Fibroblast of lung (primary cell): ENCODE results near the gene GDPD4. TPM values are rescaled to one million over a fixed set of nuclear protein-coding genes. Genes with fewer than 3 reads are reported as not detected.

Experiments used
- DNase-seq, 2 donors: peaks; one replicate each; pipeline versions ENCODE4 v3.0.0 to v3.0.0-alpha.2; 2010; ENCODE audit warnings: low read depth in 2 of 2
- H2AFZ ChIP-seq: 2 replicates; pipeline ENCODE4 v1.5.1; 2012; ENCODE audit warnings: low read length, control low read depth, inconsistent platforms
- H3K27ac ChIP-seq: 2 replicates; pipeline ENCODE4 v1.5.1; 2011; ENCODE audit warnings: low read length, control low read depth; ENCODE audit not compliant: insufficient read depth
- H3K27me3 ChIP-seq: 2 replicates; pipeline ENCODE4 v1.5.1; 2011; ENCODE audit warnings: mild to moderate bottlenecking, low read length; ENCODE audit not compliant: control insufficient read depth, insufficient read depth
- H3K36me3 ChIP-seq: 2 replicates; pipeline ENCODE4 v1.5.1; 2011; ENCODE audit warnings: low read length; ENCODE audit not compliant: control insufficient read depth, insufficient read depth
- H3K4me1 ChIP-seq: 2 replicates; pipeline ENCODE4 v1.5.1; 2011; ENCODE audit warnings: low read length; ENCODE audit not compliant: control insufficient read depth, insufficient read depth; ENCODE audit errors: extremely low read depth
- H3K4me2 ChIP-seq: 2 replicates; pipeline ENCODE4 v1.5.1; 2011; ENCODE audit warnings: low read length, control low read depth; ENCODE audit not compliant: insufficient read depth; ENCODE audit errors: extremely low read depth
- H3K4me3 ChIP-seq, 4 experiments: fragments of 200-600 bp in 1 of 4; sonication (generic) in 1 of 4; replicated peaks in 1 of 4; 2 replicates each; pipeline ENCODE4 v1.5.1; 2011 to 2016; ENCODE audit warnings: low read length in 4 of 4, low read depth in 3 of 4, mild to moderate bottlenecking in 3 of 4, control low read depth in 2 of 4, inconsistent platforms in 1 of 4, mixed read lengths in 1 of 4; ENCODE audit not compliant: insufficient read depth in 1 of 4; ENCODE audit errors: control extremely low read depth in 1 of 4
- H3K79me2 ChIP-seq: 2 replicates; pipeline ENCODE4 v1.5.1; 2012; ENCODE audit warnings: mild to moderate bottlenecking, low read length, inconsistent platforms; ENCODE audit not compliant: control insufficient read depth, insufficient read depth
- H3K9ac ChIP-seq: 2 replicates; pipeline ENCODE4 v1.5.1; 2011; ENCODE audit warnings: mild to moderate bottlenecking, low read length, control low read depth; ENCODE audit not compliant: insufficient read depth
- H3K9me3 ChIP-seq: 2 replicates; pipeline ENCODE4 v1.5.1; 2012; ENCODE audit warnings: low read depth, low read length; ENCODE audit not compliant: control insufficient read depth, insufficient read depth
- H4K20me1 ChIP-seq: 2 replicates; pipeline ENCODE4 v1.5.1; 2011; ENCODE audit warnings: low read length; ENCODE audit not compliant: control insufficient read depth, insufficient read depth; ENCODE audit errors: extremely low read depth
- EZH2 ChIP-seq: IDR thresholded peaks from 2 replicates; pipeline ENCODE4 v1.5.1; 2012; ENCODE audit warnings: low read length, control low read depth, mild to moderate bottlenecking; ENCODE audit errors: missing control alignments
- polyA plus RNA-seq, 2 donors: library from polyadenylated mRNA; depleted of rRNA in 1 of 2; stranded (reverse) in 1 of 2; unstranded in 1 of 2; fragments of >200 nt; gene quantifications; 2 replicates each; pipeline ENCODE4 v1.2.1, GENCODE V29; 2011 to 2012; ENCODE audit warnings: missing spikeins in 1 of 2
- total RNA-seq: library from RNA; depleted of rRNA; stranded (reverse); fragments of >200 nt; gene quantifications from 2 replicates; pipeline ENCODE4 v1.2.1, GENCODE V29; 2014
- TF ChIP-seq, protein P1 (sequence below), 2 donors: IDR thresholded peaks in 1 of 2; conservative IDR thresholded peaks in 1 of 2; 1 replicate in 1 of 2; 2 replicates in 1 of 2; pipeline ENCODE4 v1.5.1; 2011 to 2012; ENCODE audit warnings: low read length in 2 of 2, control low read depth in 1 of 2, inconsistent platforms in 1 of 2, low read depth in 1 of 2, mild to moderate bottlenecking in 1 of 2

Gene GDPD4
- total and polyA plus RNA-seq, 2 donors (not counting 1 experiment from before 2014, with no cell fraction given) = not detected

DNA sequence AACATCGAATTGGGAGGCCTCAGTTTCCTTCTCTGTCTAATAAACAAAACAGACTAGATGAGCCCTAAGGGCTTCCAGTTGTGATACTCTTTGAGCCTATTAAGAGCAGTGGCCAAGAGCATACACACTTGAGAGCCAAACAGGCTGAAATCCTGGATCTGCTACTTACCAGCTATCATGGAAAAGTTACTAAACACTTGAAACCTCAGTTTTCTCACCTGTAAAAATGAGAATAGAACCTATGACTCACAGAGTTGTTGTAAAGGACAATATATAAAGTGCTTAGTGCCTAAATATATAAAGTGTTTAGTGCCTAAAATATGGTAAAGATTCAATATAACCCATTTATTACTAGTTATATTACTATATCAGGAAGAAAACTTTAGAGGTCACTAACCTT is 23.7 kb upstream of the GDPD4 start:
- no peak for DNase-seq
- Histone ChIP-seq H3K4me1 (peaks cover 2% of the 10 kb centered on the region), H3K27ac (no peak overlapping the region), H3K9me3 (no peaks in the 10 kb centered on the region), H3K4me3 (no peak overlapping the region), H3K27me3 (no peaks in the 10 kb centered on the region), H3K79me2 (no peaks in the 10 kb centered on the region), H4K20me1 (no peaks in the 10 kb centered on the region), H3K36me3 (no peaks in the 10 kb centered on the region), H2AFZ (no peak overlapping the region), H3K9ac (no peak overlapping the region), H3K4me2 (no peak overlapping the region)
- TF ChIP-seq, protein P1, sequence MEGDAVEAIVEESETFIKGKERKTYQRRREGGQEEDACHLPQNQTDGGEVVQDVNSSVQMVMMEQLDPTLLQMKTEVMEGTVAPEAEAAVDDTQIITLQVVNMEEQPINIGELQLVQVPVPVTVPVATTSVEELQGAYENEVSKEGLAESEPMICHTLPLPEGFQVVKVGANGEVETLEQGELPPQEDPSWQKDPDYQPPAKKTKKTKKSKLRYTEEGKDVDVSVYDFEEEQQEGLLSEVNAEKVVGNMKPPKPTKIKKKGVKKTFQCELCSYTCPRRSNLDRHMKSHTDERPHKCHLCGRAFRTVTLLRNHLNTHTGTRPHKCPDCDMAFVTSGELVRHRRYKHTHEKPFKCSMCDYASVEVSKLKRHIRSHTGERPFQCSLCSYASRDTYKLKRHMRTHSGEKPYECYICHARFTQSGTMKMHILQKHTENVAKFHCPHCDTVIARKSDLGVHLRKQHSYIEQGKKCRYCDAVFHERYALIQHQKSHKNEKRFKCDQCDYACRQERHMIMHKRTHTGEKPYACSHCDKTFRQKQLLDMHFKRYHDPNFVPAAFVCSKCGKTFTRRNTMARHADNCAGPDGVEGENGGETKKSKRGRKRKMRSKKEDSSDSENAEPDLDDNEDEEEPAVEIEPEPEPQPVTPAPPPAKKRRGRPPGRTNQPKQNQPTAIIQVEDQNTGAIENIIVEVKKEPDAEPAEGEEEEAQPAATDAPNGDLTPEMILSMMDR (conservative IDR thresholded peaks at IDR 0.05 in 1 of 2, IDR thresholded peaks at IDR 0.05 in 1 of 2; ENCODE audit: low read depth in 1 of 2, low read length in 2 of 2) = no peak
- TF ChIP-seq EZH2 = no peak

DNA sequence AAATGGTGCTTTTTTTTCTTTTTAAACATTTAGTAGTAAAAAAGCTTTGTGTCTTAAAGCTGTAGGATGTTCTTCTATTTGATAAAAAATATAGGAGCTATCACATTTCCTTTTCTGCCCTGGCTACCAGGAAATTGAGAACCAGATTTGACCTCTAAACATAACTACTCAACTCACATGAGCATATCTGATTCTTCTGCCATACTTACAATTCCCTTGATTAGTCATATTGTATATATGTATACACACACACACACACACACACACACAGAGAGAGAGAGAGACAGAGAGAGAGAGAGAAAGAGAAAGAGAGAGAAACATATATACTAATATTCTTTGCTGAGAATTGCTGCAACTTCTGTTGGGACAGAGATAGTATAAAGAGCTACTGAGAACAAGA is 23.0 kb upstream of the GDPD4 start:
- no peaks in the 10 kb centered on the region for H4K20me1 ChIP-seq
- H3K36me3 ChIP-seq = no peaks in the 10 kb centered on the region
- H3K9ac ChIP-seq = no peak overlapping the region
- H3K27me3 ChIP-seq = no peaks in the 10 kb centered on the region
- peaks cover 2% of the 10 kb centered on the region for H3K4me1 ChIP-seq
- no peak overlapping the region for H3K4me3 ChIP-seq
- H2AFZ ChIP-seq = no peak overlapping the region
- peak in 1 of 2 donors; percentile 48 for DNase-seq
- no peak for TF ChIP-seq EZH2
- TF ChIP-seq, protein P1 (conservative IDR thresholded peaks at IDR 0.05 in 1 of 2, IDR thresholded peaks at IDR 0.05 in 1 of 2; ENCODE audit: low read depth in 1 of 2, low read length in 2 of 2) = no peak
- no peak overlapping the region for H3K27ac ChIP-seq
- no peaks in the 10 kb centered on the region for H3K79me2 ChIP-seq
- H3K9me3 ChIP-seq = no peaks in the 10 kb centered on the region
- no peak overlapping the region for H3K4me2 ChIP-seq

DNA sequence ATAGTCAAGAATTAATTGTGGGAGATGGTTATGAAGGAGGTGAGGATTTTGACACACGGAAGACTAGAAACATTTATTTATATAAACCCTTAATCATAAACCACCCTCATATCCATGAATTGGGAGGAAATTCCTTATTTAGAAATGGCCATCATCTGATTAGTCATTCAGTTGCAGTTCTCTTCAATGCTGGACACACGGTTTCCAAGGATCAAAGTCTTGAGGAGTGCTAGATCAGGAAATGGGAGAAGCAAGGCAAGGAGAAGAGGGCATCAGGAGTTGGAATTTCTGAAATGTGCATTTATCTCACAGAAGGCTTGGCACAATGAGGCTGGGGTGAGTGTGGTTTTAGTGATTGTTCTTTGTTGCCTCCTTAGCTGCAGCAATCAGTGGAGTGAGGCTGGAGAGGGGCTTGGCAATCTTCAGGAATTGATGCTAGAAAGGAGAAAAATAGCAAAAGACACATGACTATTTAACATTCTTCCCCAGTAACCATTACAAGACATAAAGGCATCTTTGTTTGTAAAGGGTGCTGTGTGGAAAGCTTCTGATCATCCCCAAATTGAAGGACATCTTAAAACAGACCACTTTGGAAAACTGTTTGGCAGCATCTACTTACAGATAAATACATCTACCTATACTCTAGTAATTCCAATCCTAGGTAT is 21.6 kb upstream of the GDPD4 start:
- H3K27ac ChIP-seq = peak overlapping the region; percentile 2
- peaks cover 2% of the 10 kb centered on the region for H3K4me1 ChIP-seq
- H3K79me2 ChIP-seq = no peaks in the 10 kb centered on the region
- H3K27me3 ChIP-seq = no peaks in the 10 kb centered on the region
- peak in 1 of 2 donors; percentile 71 for DNase-seq
- H3K4me3 ChIP-seq = no peak overlapping the region
- no peak overlapping the region for H3K9ac ChIP-seq
- H3K4me2 ChIP-seq = no peak overlapping the region
- H3K9me3 ChIP-seq = no peaks in the 10 kb centered on the region
- H3K36me3 ChIP-seq = no peaks in the 10 kb centered on the region
- H4K20me1 ChIP-seq = no peaks in the 10 kb centered on the region
- no peak overlapping the region for H2AFZ ChIP-seq
- TF ChIP-seq, protein P1 (conservative IDR thresholded peaks at IDR 0.05 in 1 of 2, IDR thresholded peaks at IDR 0.05 in 1 of 2; ENCODE audit: low read depth in 1 of 2, low read length in 2 of 2) = no peak
- no peak for TF ChIP-seq EZH2
